Natural killer cell (primary cell): ENCODE results near the gene AR. TPM values are rescaled to one million over a fixed set of nuclear protein-coding genes. Genes with fewer than 3 reads are reported as not detected.

ENCODE experiments used
- ATAC-seq, 3 donors: fragments of 150-1000 bp in 2 of 3; fragments of 200-7000 bp in 1 of 3; cut with Tn5 transposase; 1 replicate in 1 of 3; 2 replicates in 2 of 3; pipeline ENCODE4 v1.10.0; 2021; ENCODE audit warnings: mild to moderate bottlenecking in 2 of 3, moderate library complexity in 2 of 3
- DNase-seq, 2 donors: peaks; one replicate each; pipeline versions ENCODE4 v3.0.0 to v3.0.0-alpha.2; 2013 to 2021; ENCODE audit warnings: mixed read lengths in 1 of 2
- H3K27ac ChIP-seq: one replicate; pipeline ENCODE4 v1.5.1; 2013; ENCODE audit warnings: mild to moderate bottlenecking, low read length
- H3K27me3 ChIP-seq: one replicate; pipeline ENCODE4 v1.6.1; 2013; ENCODE audit warnings: low read length; ENCODE audit not compliant: control insufficient read depth, insufficient read depth
- H3K36me3 ChIP-seq: one replicate; pipeline ENCODE4 v1.6.1; 2013; ENCODE audit warnings: low read length; ENCODE audit not compliant: control insufficient read depth, insufficient read depth
- H3K4me1 ChIP-seq: one replicate; pipeline ENCODE4 v1.6.1; 2013; ENCODE audit warnings: low read length; ENCODE audit not compliant: control insufficient read depth, insufficient read depth
- H3K4me3 ChIP-seq: one replicate; pipeline ENCODE4 v1.5.1; 2013; ENCODE audit warnings: low read length
- H3K9me3 ChIP-seq: one replicate; pipeline ENCODE4 v1.6.1; 2013; ENCODE audit warnings: low read length; ENCODE audit not compliant: control insufficient read depth, insufficient read depth
- H3K27ac Mint-ChIP-seq, 2 donors: one replicate each; pipeline ENCODE4 v1.8.0; 2022; ENCODE audit warnings: mild to moderate bottlenecking in 2 of 2, mixed read lengths in 2 of 2, moderate library complexity in 1 of 2
- H3K27me3 Mint-ChIP-seq, 2 donors: one replicate each; pipeline ENCODE4 v1.8.0; 2022; ENCODE audit warnings: low read depth in 2 of 2, mixed read lengths in 2 of 2
- H3K36me3 Mint-ChIP-seq: one replicate; pipeline ENCODE4 v1.8.0; 2022; ENCODE audit warnings: mixed read lengths
- H3K4me1 Mint-ChIP-seq, 2 donors: one replicate each; pipeline ENCODE4 v1.8.0; 2022; ENCODE audit warnings: mixed read lengths in 2 of 2
- H3K4me3 Mint-ChIP-seq: one replicate; pipeline ENCODE4 v1.8.0; 2022; ENCODE audit warnings: mild to moderate bottlenecking, moderate library complexity, mixed read lengths
- H3K9me3 Mint-ChIP-seq, 2 donors: one replicate each; pipeline ENCODE4 v1.8.0; 2022; ENCODE audit warnings: mixed read lengths in 2 of 2
- CTCF ChIP-seq: fragments of 200-600 bp; IDR thresholded peaks from one replicate; pipeline ENCODE4 v1.8.0; 2022; ENCODE audit warnings: antibody characterized with exemption
- WGBS: methylation state at CpG from one replicate; pipeline ENCODE4 v1.1.7; 2013; ENCODE audit warnings: missing lambda C conversion rate; ENCODE audit not compliant: insufficient coverage; 5-methylcytosine and 5-hydroxymethylcytosine counted together
- intact Hi-C: fragments of 100-400 bp; cut with micrococcal nuclease; formaldehyde crosslinking; loops from one replicate; pipeline ENCODE4 v1.14.2; 2022
- total RNA-seq, 4 donors: library from RNA; stranded (reverse); fragments of 120-200 nt in 1 of 4; gene quantifications; one replicate each; pipeline versions ENCODE4 v1.2.3 to v1.2.4, GENCODE V29; 2013 to 2022

Gene AR
- total RNA-seq, 3 donors from 2014 or later (not counting 1 experiment from before 2014, with no cell fraction given), result 0.02 TPM; not detected in 2

- Histone ChIP-seq H3K4me1 (no peaks in the 10 kb centered on the region), H3K4me3 (no peak overlapping the region), H3K27ac (no peak overlapping the region), H3K9me3 (no peaks in the 10 kb centered on the region), H3K27me3 (no peaks in the 10 kb centered on the region), H3K36me3 (no peaks in the 10 kb centered on the region)
- H3K4me1 Mint-ChIP-seq, result no peaks in the 10 kb centered on the region
- DNase-seq (no peak), ATAC-seq (no peak)
- H3K36me3 Mint-ChIP-seq, result no peaks in the 10 kb centered on the region
- no peak for TF ChIP-seq CTCF
- no peaks in the 10 kb centered on the region for H3K9me3 Mint-ChIP-seq
- H3K27ac Mint-ChIP-seq, result no peak overlapping the region
- no peaks in the 10 kb centered on the region for H3K27me3 Mint-ChIP-seq
- no peak overlapping the region for H3K4me3 Mint-ChIP-seq
- intact Hi-C loops, result no loop called here
These were observed 23.1 kb upstream of the AR start for GRCh38 chrX:67520671-67521070.

DNA sequence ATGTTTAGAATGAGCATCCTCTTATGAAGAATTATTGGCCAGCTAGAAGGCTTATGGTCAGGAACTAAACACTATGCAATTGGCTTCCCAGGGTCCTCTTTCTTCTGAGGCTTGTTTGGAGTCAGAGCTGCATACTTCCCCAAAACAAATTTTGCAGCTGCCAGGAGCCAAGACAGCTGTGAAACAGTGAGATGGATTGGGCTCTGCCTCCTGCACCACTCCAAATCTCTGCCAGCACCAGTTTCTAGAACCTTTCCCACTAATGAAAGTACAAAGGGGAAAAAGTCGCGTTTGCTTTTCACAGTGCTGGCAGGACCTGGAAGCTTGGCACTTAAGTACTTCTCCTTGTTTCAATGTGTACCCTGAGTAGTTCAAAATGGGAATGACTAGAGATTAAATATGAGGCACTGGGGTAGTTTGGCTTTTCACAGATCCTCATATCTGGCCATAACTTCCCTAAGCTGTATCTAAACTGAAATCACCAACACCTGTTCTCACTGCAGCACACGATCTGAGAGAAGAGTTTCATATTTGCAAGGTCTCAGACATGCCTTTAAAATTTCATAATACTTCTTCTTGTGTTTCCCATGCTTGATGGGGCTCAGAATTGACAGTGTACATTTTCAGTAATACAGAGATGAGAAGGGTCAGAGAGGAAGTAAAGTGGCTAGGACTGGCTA, 20.7 kb upstream of the AR start:
- no peak overlapping the region for H3K4me3 Mint-ChIP-seq
- no CpG with 5 or more reads among the region's 3 CpGs for WGBS

GRCh38 chrX:67523932-67524331, 19.9 kb upstream of the AR start:
- Histone ChIP-seq H3K27ac (no peak overlapping the region), H3K4me1 (no peaks in the 10 kb centered on the region), H3K36me3 (no peaks in the 10 kb centered on the region), H3K9me3 (no peaks in the 10 kb centered on the region), H3K4me3 (no peak overlapping the region), H3K27me3 (no peaks in the 10 kb centered on the region)
- Mint-ChIP-seq H3K4me1 (no peaks in the 10 kb centered on the region), H3K36me3 (no peaks in the 10 kb centered on the region), H3K4me3 (no peak overlapping the region), H3K27me3 (no peaks in the 10 kb centered on the region), H3K27ac (no peak overlapping the region), H3K9me3 (no peaks in the 10 kb centered on the region)
- no peak for ATAC-seq
- no peak for DNase-seq
- intact Hi-C loops, result no loop called here
- TF ChIP-seq CTCF, result no peak
- 100% methylated on average over 1 of the region's 1 CpG for WGBS

More for the DNA sequence above, 20.7 kb upstream of the AR start:
- no peaks in the 10 kb centered on the region for H3K36me3 Mint-ChIP-seq
- Histone ChIP-seq H3K27me3 (no peaks in the 10 kb centered on the region), H3K9me3 (no peaks in the 10 kb centered on the region), H3K27ac (no peak overlapping the region), H3K4me1 (no peaks in the 10 kb centered on the region), H3K4me3 (no peak overlapping the region), H3K36me3 (no peaks in the 10 kb centered on the region)
- H3K27ac Mint-ChIP-seq, result no peak overlapping the region
- DNase-seq, result no peak
- intact Hi-C loops, result no loop called here
- ATAC-seq, result no peak
- H3K27me3 Mint-ChIP-seq, result no peaks in the 10 kb centered on the region
- H3K4me1 Mint-ChIP-seq, result no peaks in the 10 kb centered on the region
- no peak for TF ChIP-seq CTCF
- H3K9me3 Mint-ChIP-seq, result no peaks in the 10 kb centered on the region

GRCh38 chrX:67524428-67524827, 19.4 kb upstream of the AR start:
- intact Hi-C loops, result no loop called here

More at GRCh38 chrX:67524428-67524827, 19.4 kb upstream of the AR start:
- DNase-seq (no peak), ATAC-seq (no peak)
- no peaks in the 10 kb centered on the region for H3K4me1 ChIP-seq
- no peaks in the 10 kb centered on the region for H3K27me3 ChIP-seq
- no peaks in the 10 kb centered on the region for H3K36me3 Mint-ChIP-seq
- no peak overlapping the region for H3K27ac Mint-ChIP-seq
- no peaks in the 10 kb centered on the region for H3K27me3 Mint-ChIP-seq
- WGBS, result 100% methylated on average over 1 of the region's 2 CpGs
- H3K9me3 ChIP-seq, result no peaks in the 10 kb centered on the region
- no peak for TF ChIP-seq CTCF
- H3K4me3 Mint-ChIP-seq, result no peak overlapping the region
- H3K9me3 Mint-ChIP-seq, result no peaks in the 10 kb centered on the region
- H3K27ac ChIP-seq, result no peak overlapping the region
- no peaks in the 10 kb centered on the region for H3K36me3 ChIP-seq
- no peaks in the 10 kb centered on the region for H3K4me1 Mint-ChIP-seq
- H3K4me3 ChIP-seq, result no peak overlapping the region
